GM12872 (cell line): ENCODE results near the gene RNF133.

Experiments used
- CTCF ChIP-seq: IDR thresholded peaks from 3 replicates; pipeline ENCODE4 v1.5.1; 2011; ENCODE audit warnings: low read depth, mild to moderate bottlenecking, low read length, moderate library complexity; ENCODE audit not compliant: insufficient read depth

The RNF133 gene

GRCh38 chr7:122688400-122688998, 10.4 kb downstream of the RNF133 start:
- no peak for TF ChIP-seq CTCF

GRCh38 chr7:122686360-122686878, 12.5 kb downstream of the RNF133 start:
- no peak for TF ChIP-seq CTCF

- TF ChIP-seq CTCF: no peak
Measured at GRCh38 chr7:122684504-122684903, 14.4 kb downstream of the RNF133 start.

GRCh38 chr7:122682815-122683550, 15.9 kb downstream of the RNF133 start:
- TF ChIP-seq CTCF: no peak

GRCh38 chr7:122679813-122680212, 19.1 kb downstream of the RNF133 start:
- no peak for TF ChIP-seq CTCF

- no peak for TF ChIP-seq CTCF
Measured at GRCh38 chr7:122677149-122677548, 21.8 kb downstream of the RNF133 start.

GRCh38 chr7:122676466-122676865, 22.5 kb downstream of the RNF133 start:
- TF ChIP-seq CTCF: no peak
